Muscle of back (tissue), 11 donors: ENCODE results near the gene PDE2A. TPM values are rescaled to one million over a fixed set of nuclear protein-coding genes. Genes with fewer than 3 reads are reported as not detected.

Source experiments
- DNase-seq, 3 donors: peaks; one replicate each; pipeline versions ENCODE4 v3.0.0 to v3.0.0-alpha.2; 2013
- polyA plus RNA-seq, 10 donors: library from polyadenylated mRNA; unstranded; fragments of 120-200 nt; gene quantifications; one replicate each; pipeline ENCODE4 v1.2.1, GENCODE V29; 2013; ENCODE audit not compliant: insufficient read length in 10 of 10

The PDE2A gene
- polyA plus RNA-seq, 10 donors: 10.3 to 25.0 (median 17.9) TPM

GRCh38 chr11:72639502-72640375, 34.5 kb downstream of the PDE2A start:
- DNase-seq: no peak

- no peak for DNase-seq
These were observed 36.3 kb downstream of the PDE2A start for GRCh38 chr11:72637926-72638325.

- DNase-seq: no peak
These were observed 37.0 kb downstream of the PDE2A start for GRCh38 chr11:72637198-72637597.

GRCh38 chr11:72636376-72636775, 37.8 kb downstream of the PDE2A start:
- no peak for DNase-seq

DNA sequence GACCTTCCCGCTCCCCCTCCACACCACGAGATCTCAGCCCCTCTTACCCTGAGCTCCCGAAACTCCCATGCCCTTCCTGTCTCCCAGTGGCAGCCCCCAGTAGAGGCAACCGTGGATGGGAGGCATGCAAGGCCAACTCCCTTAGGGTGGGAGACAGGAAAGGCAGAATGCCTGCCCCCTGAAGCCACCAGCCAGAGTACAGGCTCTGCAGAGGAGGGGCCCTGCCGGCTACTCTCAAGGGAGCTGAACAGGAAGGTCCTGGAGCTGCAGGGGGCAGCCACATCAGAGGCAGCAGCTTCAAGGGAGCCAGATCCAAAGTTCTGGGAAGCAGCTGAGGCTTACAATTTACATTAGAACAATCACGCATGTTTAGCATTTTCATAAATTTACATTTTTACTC, 38.3 kb downstream of the PDE2A start:
- DNase-seq: no peak

- no peak for DNase-seq
These were observed 38.8 kb downstream of the PDE2A start for GRCh38 chr11:72635309-72635915.

DNA sequence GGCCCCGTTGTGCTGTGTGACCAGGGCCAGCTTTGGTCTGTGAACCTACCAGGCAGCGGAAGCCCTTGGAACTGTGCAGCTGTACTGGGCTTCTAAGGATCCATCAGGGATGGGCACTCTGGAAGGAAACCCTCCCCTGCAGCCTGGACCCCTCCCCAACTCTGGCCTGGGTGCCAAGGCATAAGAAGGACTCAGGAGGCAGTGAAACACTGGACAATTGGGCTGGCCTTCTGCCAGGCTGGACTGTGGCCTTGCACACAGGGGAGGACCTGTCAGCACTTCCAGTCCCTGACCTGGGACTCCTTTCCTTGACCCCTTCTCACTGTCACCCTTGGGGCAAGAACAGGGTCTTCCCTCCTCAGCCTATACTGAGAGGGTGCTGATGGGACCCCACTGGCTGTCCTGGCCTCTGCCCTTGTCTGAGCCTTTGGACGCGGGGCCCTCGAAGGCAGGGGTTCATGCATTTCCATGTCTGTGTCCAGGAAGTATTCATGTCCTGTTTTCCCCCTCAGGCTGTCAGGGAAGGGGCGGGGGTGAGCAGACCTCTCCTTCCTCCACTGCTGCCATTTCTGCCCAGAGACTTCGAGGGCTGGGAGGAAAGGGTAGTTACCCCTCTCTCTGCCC, 39.6 kb downstream of the PDE2A start:
- no peak for DNase-seq

DNA sequence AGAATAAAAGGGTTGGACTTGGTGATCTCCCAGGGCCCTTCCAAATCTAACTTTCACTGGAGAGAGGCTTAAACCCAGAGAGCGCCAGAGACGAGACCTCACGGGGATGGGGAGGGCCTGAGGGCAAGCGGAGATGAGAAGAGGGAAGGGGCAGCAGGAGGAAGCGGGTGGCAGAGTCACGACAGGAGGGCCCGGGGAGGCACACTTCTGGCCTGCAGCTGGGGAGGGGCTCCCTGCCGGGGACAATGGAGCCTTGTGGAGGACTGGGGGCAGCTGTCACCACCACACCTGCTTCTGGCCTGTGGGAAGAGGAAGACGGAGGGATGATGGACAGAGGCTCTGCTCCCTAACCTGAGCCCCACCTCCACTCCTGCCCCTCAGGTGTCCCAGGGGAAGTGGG, 40.2 kb downstream of the PDE2A start:
- DNase-seq: no peak

DNA sequence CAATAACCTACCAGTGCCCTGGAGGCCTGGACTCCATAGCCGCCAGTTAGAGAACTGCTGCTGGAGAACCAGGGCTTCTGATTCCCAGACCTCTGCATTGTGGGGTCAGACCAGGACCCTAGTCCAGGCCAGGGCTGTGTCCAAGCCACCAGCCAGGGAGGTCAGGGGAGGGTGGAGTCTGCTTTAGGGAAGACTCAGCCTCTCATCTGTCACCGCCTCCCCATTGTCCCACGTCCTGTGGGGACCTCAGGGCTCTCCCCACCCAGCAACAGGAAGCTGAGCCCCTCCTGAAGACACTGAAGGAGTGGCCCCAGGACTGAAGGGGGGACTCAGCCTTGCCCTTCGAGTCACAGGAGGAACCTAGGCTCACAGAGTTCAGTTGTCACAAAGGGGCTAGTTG, 41.2 kb downstream of the PDE2A start:
- no peak for DNase-seq

- peak; percentile 80 to 85 (median 80) for DNase-seq
These were observed 42.2 kb downstream of the PDE2A start for GRCh38 chr11:72631806-72632731.

- DNase-seq: no peak
These were observed 43.9 kb downstream of the PDE2A start for GRCh38 chr11:72630104-72630852.

DNA sequence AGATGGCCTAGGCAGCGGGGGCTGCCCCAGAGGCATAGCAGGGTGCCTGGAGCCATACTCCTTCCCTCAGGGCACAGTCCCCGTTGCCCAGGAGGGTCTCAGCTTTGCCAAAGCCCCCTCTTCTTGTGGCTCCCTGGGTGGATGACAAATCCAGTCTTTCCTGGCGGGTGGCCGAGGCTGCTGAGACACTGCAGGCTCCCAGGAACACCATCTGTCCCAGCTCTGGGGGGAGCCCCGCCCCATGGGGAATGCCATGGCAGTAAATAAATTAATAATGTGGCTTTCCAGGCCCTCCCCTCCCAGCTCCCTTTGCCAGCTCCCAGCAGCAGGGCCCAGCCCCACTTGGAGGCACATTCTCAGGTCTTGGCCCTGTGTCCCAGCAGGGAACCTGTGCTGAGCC, 45.0 kb downstream of the PDE2A start:
- peak in 2 of 3 donors; percentile 52 to 64 for DNase-seq

GRCh38 chr11:72627594-72628281, 46.5 kb downstream of the PDE2A start:
- DNase-seq: no peak

GRCh38 chr11:72626414-72626936, 47.7 kb downstream of the PDE2A start:
- DNase-seq: no peak

DNA sequence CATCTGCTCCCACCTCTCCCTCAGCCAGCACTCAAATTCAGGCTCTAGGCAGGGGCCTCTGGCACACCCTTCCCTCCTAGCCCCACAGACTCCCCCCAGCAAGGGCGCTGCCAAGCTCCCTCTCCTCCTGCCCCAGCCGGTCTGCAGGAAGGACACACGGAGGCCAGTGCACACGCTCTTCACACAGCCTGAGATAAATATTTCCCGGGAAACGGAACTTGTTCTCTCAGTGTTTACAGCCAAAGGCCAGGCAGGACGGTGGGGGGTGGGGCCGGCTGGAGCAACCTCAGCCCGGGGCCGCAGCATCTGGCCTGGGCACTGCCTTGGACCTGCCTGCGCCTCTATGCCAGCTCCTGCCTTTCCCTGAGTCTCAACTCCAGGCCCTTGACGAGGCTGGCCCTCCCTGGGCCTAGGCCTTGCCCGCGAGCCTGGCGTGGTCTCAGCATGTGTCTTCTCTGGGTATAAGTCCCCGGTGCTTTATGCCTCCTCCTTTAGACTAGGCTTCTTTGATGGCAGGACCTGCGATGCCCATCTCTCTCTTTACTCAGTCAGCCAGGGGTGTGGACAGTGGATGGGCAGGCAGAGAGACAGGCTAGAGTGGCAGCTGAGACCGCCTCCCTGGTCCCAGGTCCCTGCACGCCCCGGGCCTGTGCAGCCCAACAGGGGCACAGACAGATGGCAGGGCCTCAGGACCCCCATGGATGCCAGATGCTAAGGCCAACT, 48.4 kb downstream of the PDE2A start:
- DNase-seq: peak in 1 of 3 donors; percentile 74

DNA sequence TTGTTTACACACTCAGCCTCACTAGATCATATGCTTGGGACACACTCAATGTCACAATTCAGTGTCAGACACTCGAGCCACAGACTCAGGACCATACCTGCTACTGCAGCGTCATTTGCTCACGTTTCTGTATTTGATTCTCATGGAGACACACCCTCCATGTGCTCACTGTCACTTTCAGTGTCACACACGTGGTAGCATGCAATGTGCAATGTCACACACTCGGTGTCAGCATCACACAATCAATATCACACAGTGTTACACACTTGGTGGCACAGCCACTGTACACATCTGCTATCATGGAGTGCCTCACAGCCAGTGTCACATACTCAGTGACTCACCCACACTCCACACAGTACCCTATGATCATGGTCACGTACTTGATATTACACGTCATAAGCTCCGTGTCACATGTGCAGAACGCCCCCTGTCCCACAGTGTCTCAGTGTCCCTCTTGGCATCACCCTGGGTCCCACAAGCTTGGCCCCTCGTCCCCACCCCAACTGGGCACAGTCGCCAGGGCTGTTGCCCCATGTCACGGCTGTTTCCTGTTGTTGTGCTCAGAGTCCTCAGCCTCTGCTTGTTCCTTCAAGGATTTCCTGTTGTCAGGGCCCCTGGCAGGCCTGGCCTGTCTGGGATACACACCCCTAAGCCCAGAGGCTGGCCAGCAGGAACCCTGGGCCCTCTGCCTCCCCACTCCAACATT, 49.6 kb downstream of the PDE2A start:
- no peak for DNase-seq

DNA sequence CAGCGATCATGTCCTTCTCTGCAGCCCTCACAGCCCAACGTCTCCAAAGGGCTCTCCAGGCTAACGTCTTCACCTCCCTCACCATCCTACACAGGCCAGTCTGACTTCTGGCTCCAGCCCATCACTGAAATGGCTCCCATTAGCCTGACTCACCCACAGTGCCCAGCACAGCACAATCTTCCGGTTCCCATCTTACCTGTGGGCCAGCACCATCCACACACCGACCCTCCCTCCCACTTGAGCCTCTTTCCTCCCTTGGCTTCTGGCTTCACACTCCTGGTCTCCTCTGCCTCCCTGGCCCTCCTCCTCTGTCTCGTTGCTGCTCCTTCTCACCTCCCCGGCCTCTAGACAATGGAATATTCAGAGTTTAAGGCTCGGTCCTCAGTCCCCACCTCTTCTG, 51.2 kb downstream of the PDE2A start:
- DNase-seq: no peak

DNA sequence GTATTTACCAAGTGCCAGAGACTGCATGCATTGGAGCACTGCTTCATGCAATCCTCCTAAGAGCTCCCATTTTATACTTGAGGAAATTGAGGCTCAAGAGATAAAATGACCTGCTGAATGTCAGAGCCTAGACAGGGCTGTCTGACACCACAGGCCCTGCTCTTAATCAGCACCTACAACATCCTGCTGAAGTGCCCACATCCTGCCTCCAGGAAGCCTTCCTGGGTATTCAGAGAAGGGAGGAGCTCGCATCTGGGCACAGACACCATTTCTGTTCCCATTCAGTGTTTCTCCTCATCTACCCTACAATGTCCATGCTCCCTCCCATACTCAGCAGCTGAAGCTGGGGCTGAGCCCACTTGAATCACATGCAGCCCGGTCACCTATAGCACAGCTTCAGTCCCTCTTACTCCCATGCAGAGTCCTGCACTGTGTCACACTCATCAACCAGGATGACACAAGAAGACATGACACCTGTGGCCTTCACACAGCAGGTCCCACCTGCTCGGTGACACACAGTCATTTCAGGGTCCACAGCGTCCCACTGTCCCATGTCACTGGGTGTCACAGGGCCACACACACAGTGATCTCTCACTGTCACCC, 53.1 kb downstream of the PDE2A start:
- DNase-seq: no peak
